HepG2 (cell line): Measurements from ENCODE around the gene SORL1-AS1.

ENCODE experiments used
- ATAC-seq: fragments of 200-7000 bp; cut with Tn5 transposase; 3 replicates; pipeline ENCODE4 v1.9.1; 2020; ENCODE audit warnings: mild to moderate bottlenecking, moderate library complexity
- BruUV-seq: library from RNA; stranded (reverse); fragments of 400-500 nt; replicated peaks from 2 replicates; lab custom pipeline; 2021; lab: Mats Ljungman, UMichigan
- CTCF ChIA-PET: fragments of 300-600 bp; formaldehyde crosslinking; extraction: SDS; loops from one replicate; lab custom pipeline; 2021; ENCODE audit warnings: low total read pairs, inconsistent platforms, low intra/inter-chr PET ratio; lab: Yijun Ruan, JAX
- POLR2A ChIA-PET: fragments of 350-600 bp; sonication (Branson Sonifier 250); formaldehyde crosslinking; loops from one replicate; lab custom pipeline; 2020; ENCODE audit warnings: antibody characterized with exemption, inconsistent platforms; lab: Yijun Ruan, JAX
- DNase-seq: peaks from one replicate; pipeline ENCODE4 v3.0.0-alpha.2; 2015; ENCODE audit warnings: low spot score
- FAIRE-seq: peaks from 3 replicates; lab custom pipeline; 2011; peaks lifted over from hg19 to GRCh38; lab: Jason Lieb, UNC
- H2AFZ ChIP-seq: one replicate; pipeline ENCODE4 v1.6.1; 2011; ENCODE audit warnings: low read length, inconsistent platforms
- H3K27ac ChIP-seq: fragments of 300-600 bp; 3 replicates; pipeline ENCODE4 v1.8.0; 2011; ENCODE audit warnings: mixed run types, mild to moderate bottlenecking, mixed read lengths, low read length, inconsistent platforms; ENCODE audit not compliant: insufficient read depth; ENCODE audit errors: extremely low read length
- H3K27me3 ChIP-seq, 2 experiments: fragments of 200-600 bp in 1 of 2; 2 replicates in 1 of 2; 3 replicates in 1 of 2; pipeline versions ENCODE4 v1.6.0 to v1.8.0; 2011; ENCODE audit warnings: low read length in 2 of 2, mild to moderate bottlenecking in 2 of 2, moderate library complexity in 2 of 2, inconsistent platforms in 1 of 2; ENCODE audit not compliant: insufficient read depth in 2 of 2, control insufficient read depth in 1 of 2
- H3K36me3 ChIP-seq, 2 experiments: fragments of 200-600 bp in 1 of 2; replicated peaks in 1 of 2; 2 replicates in 1 of 2; 3 replicates in 1 of 2; pipeline versions ENCODE4 v1.5.1 to v1.8.0; 2011; ENCODE audit warnings: low read length in 2 of 2, inconsistent platforms in 1 of 2; ENCODE audit not compliant: insufficient read depth in 2 of 2, control insufficient read depth in 1 of 2
- H3K4me1 ChIP-seq: 2 replicates; pipeline ENCODE4 v1.5.1; 2012; ENCODE audit warnings: low read length, inconsistent platforms; ENCODE audit not compliant: insufficient read depth
- H3K4me2 ChIP-seq: 2 replicates; pipeline ENCODE4 v1.6.0; 2011; ENCODE audit warnings: low read depth, low read length, inconsistent platforms
- H3K4me3 ChIP-seq, 3 experiments: fragments of 200-600 bp in 1 of 3; sonication (generic), shearing (Covaris generic) in 1 of 3; replicated peaks in 1 of 3; 2 replicates each; pipeline ENCODE4 v1.5.1; 2011 to 2016; ENCODE audit warnings: low read length in 3 of 3, inconsistent platforms in 2 of 3, low read depth in 2 of 3, mild to moderate bottlenecking in 2 of 3, control low read depth in 1 of 3, mixed read lengths in 1 of 3; ENCODE audit not compliant: insufficient read depth in 1 of 3
- H3K79me2 ChIP-seq: one replicate; pipeline ENCODE4 v1.6.1; 2011; ENCODE audit warnings: low read length, inconsistent platforms; ENCODE audit not compliant: insufficient read depth
- H3K9ac ChIP-seq: 2 replicates; pipeline ENCODE4 v1.6.0; 2011; ENCODE audit warnings: mild to moderate bottlenecking, low read depth, low read length, inconsistent platforms; ENCODE audit not compliant: insufficient read depth
- H3K9me3 ChIP-seq: 2 replicates; pipeline ENCODE4 v1.5.1; 2012; ENCODE audit warnings: mild to moderate bottlenecking, low read length
- H4K20me1 ChIP-seq: 2 replicates; pipeline ENCODE4 v1.6.0; 2011; ENCODE audit warnings: inconsistent platforms, mild to moderate bottlenecking, low read length, moderate library complexity; ENCODE audit not compliant: insufficient read depth
- ARID3A ChIP-seq: IDR thresholded peaks from 2 replicates; pipeline ENCODE4 v1.6.1; 2012; ENCODE audit warnings: low read depth, low read length, improper control_type of control experiment
- DDIT3 ChIP-seq: sonication (generic); formaldehyde crosslinking; IDR thresholded peaks from 2 replicates; pipeline ENCODE4 v1.4.0; 2020; ENCODE audit warnings: mild to moderate bottlenecking, missing genetic modification reagents
- GTF3A ChIP-seq: sonication (generic); formaldehyde crosslinking; conservative IDR thresholded peaks from 2 replicates; pipeline ENCODE4 v1.4.0; 2020; ENCODE audit warnings: mild to moderate bottlenecking, missing genetic modification reagents
- NFE2L2 ChIP-seq: fragments of 150-350 bp; IDR thresholded peaks from 2 replicates; pipeline ENCODE4 v1.6.1; 2014; ENCODE audit warnings: low read length
- NR2F6 ChIP-seq, 2 experiments: IDR thresholded peaks; 2 replicates each; pipeline ENCODE4 v1.6.1; 2016; ENCODE audit warnings: antibody characterized with exemption in 1 of 2, mild to moderate bottlenecking in 1 of 2
- PRMT3 ChIP-seq: sonication (generic); formaldehyde crosslinking; IDR thresholded peaks from 2 replicates; pipeline ENCODE4 v1.8.1; 2022; ENCODE audit warnings: low read depth, mild to moderate bottlenecking, moderate library complexity, missing genetic modification reagents, borderline replicate concordance
- SAP130 ChIP-seq: IDR thresholded peaks from 2 replicates; pipeline ENCODE4 v1.6.1; 2016; ENCODE audit warnings: low read depth
- ZBTB49 ChIP-seq: sonication (generic); formaldehyde crosslinking; IDR thresholded peaks from 2 replicates; pipeline ENCODE4 v1.4.0; 2020; ENCODE audit warnings: missing genetic modification reagents, borderline replicate concordance
- ZMYM2 ChIP-seq: sonication (generic); formaldehyde crosslinking; IDR thresholded peaks from 2 replicates; pipeline ENCODE4 v1.8.0; 2022; ENCODE audit warnings: mild to moderate bottlenecking, missing genetic modification reagents
- ZNF101 ChIP-seq: sonication (generic); formaldehyde crosslinking; IDR thresholded peaks from 2 replicates; pipeline ENCODE4 v1.4.0; 2020; ENCODE audit warnings: mild to moderate bottlenecking, low read depth, missing genetic modification reagents, borderline replicate concordance
- ZNF225 ChIP-seq: sonication (generic); formaldehyde crosslinking; IDR thresholded peaks from 2 replicates; pipeline ENCODE4 v1.4.0; 2020; ENCODE audit warnings: mild to moderate bottlenecking, missing genetic modification reagents
- ZNF232 ChIP-seq: sonication (generic); formaldehyde crosslinking; IDR thresholded peaks from 2 replicates; pipeline ENCODE4 v1.4.0; 2020; ENCODE audit warnings: missing genetic modification reagents, borderline replicate concordance
- ZNF234 ChIP-seq: sonication (generic); formaldehyde crosslinking; conservative IDR thresholded peaks from 2 replicates; pipeline ENCODE4 v1.5.1; 2020; ENCODE audit warnings: mild to moderate bottlenecking, missing genetic modification reagents
- ZNF276 ChIP-seq: sonication (generic); formaldehyde crosslinking; IDR thresholded peaks from 2 replicates; pipeline ENCODE4 v1.4.0; 2020; ENCODE audit warnings: mild to moderate bottlenecking, low read depth, missing genetic modification reagents
- ZNF484 ChIP-seq: sonication (generic); formaldehyde crosslinking; IDR thresholded peaks from 2 replicates; pipeline ENCODE4 v1.5.1; 2020; ENCODE audit warnings: mild to moderate bottlenecking, low read depth, missing genetic modification reagents, borderline replicate concordance
- ZNF503 ChIP-seq: sonication (generic); formaldehyde crosslinking; IDR thresholded peaks from 2 replicates; pipeline ENCODE4 v1.4.0; 2020; ENCODE audit warnings: missing genetic modification reagents
- WGBS: methylation state at CpG from one replicate; pipeline ENCODE4 v1.1.6; 2017; ENCODE audit warnings: low lambda C conversion rate; 5-methylcytosine and 5-hydroxymethylcytosine counted together
- in situ Hi-C: cut with HindIII; loops from 2 replicates; pipeline ENCODE4 v1.10.0; 2017; ENCODE audit warnings: low pct_unique_long_range_greater_than_20kb; ENCODE audit not compliant: extremely low pct_ligation_motif_present
- intact Hi-C: fragments of 100-400 bp; cut with micrococcal nuclease; formaldehyde crosslinking; loops from one replicate; pipeline ENCODE4 v1.10.0; 2022; ENCODE audit not compliant: unreplicated experiment

Gene SORL1-AS1

GRCh38 chr11:121460941-121461514 is 8.3 kb upstream of the SORL1-AS1 start:
- H2AFZ ChIP-seq, result no peak overlapping the region
- ATAC-seq (peak; percentile 51), FAIRE-seq (peak; percentile 23), DNase-seq (peak; percentile 76)
- peaks cover 91% of the 10 kb centered on the region for H3K79me2 ChIP-seq
- H3K9me3 ChIP-seq, result no peaks in the 10 kb centered on the region
- in situ Hi-C loops, result no loop called here
- H3K27me3 ChIP-seq, result no peaks in the 10 kb centered on the region
- peak overlapping the region; percentile 51 for H3K9ac ChIP-seq
- H3K4me3 ChIP-seq, result peak overlapping the region in 1 of 3 experiments; percentile 57; a peak in 2 of 6 replicates
- POLR2A ChIA-PET, result interaction anchor here (2.4 to 2.6 kb wide), 2 partner anchors 9 to 103 kb away, joined by 8 to 11 read pairs; partner anchors contain the start of gene SORL1
- H4K20me1 ChIP-seq, result peaks cover 10% of the 10 kb centered on the region
- WGBS, result 15% methylated on average over 4 of the region's 4 CpGs
- no TSS peak for BruUV-seq
- peak overlapping the region; percentile 83 for H3K4me2 ChIP-seq
- intact Hi-C loops, result no loop called here
- H3K27ac ChIP-seq, result peak overlapping the region; percentile 79
- CTCF ChIA-PET, result no interaction called here
- peaks cover 100% of the 10 kb centered on the region for H3K4me1 ChIP-seq
- H3K36me3 ChIP-seq, result peaks cover 0 to 8% of the 10 kb centered on the region in 2 experiments; a peak in 1 of 5 replicates
- TF ChIP-seq ARID3A (no peak), NR2F6 (IDR thresholded peaks at IDR 0.05) (peak; percentile 62), NR2F6 (CRISPR knock-in tag; IDR thresholded peaks at IDR 0.05) (peak; percentile 51), NFE2L2 (no peak), ZNF484 (CRISPR knock-in tag) (no peak), ZBTB49 (CRISPR knock-in tag) (no peak), ZNF276 (CRISPR knock-in tag) (no peak), ZNF232 (CRISPR knock-in tag) (no peak), ZNF503 (CRISPR knock-in tag) (no peak), GTF3A (no peak), DDIT3 (CRISPR knock-in tag) (no peak), ZNF234 (CRISPR knock-in tag) (no peak), ZNF225 (CRISPR knock-in tag) (no peak), ZMYM2 (CRISPR knock-in tag) (no peak), PRMT3 (CRISPR knock-in tag) (no peak), SAP130 (CRISPR knock-in tag) (peak; percentile 70), ZNF101 (CRISPR knock-in tag) (no peak)
